ENCODE results near the gene DCAF11. TPM values are rescaled to one million over a fixed set of nuclear protein-coding genes. Genes with fewer than 3 reads are reported as not detected.
A peak's percentile ranks its signal among the peaks of the same experiment; 100 is the strongest.

The DCAF11 gene
- total RNA-seq, 1 experiment from 2014 or later: 48.8 TPM

- Mint-ChIP-seq H3K4me3 (ENCODE audit: unreplicated experiment) (peak overlapping the region; percentile 98), H3K36me3 (ENCODE audit: insufficient read depth, unreplicated experiment) (peaks cover 58% of the 10 kb centered on the region), H3K27ac (ENCODE audit: low read depth, unreplicated experiment) (no peak overlapping the region), H3K9me3 (ENCODE audit: unreplicated experiment) (no peaks in the 10 kb centered on the region), H3K27me3 (ENCODE audit: insufficient read depth, unreplicated experiment) (no peaks in the 10 kb centered on the region), H3K4me1 (ENCODE audit: insufficient read depth, unreplicated experiment) (no peaks in the 10 kb centered on the region)
- intact Hi-C loops (cut with micrococcal nuclease): no loop called here
- TF ChIP-seq CTCF (IDR thresholded peaks at IDR 0.05; ENCODE audit: unreplicated experiment): no peak
- BruUV-seq (replicated peaks): no TSS peak
- DNase-seq (ENCODE audit: unreplicated experiment): no peak
- ChIA-PET POLR2A (interaction anchor here (2.6 to 5.7 kb wide), 3 partner anchors 8 to 34 kb away, joined by 9 to 114 read pairs (median 30); partner anchors contain the start of genes DCAF11, EMC9, IRF9 and NRL), CTCF (interaction anchor here (0.9 to 10.3 kb wide), 2 partner anchors 11 to 34 kb away, joined by 3 to 141 read pairs; partner anchors contain the start of gene IRF9)
Observed at GRCh38 chr14:24149302-24149969, 34.9 kb downstream of the DCAF11 start.

GRCh38 chr14:24150061-24150460, 35.5 kb downstream of the DCAF11 start:
- Mint-ChIP-seq H3K4me3 (ENCODE audit: unreplicated experiment) (no peak overlapping the region), H3K36me3 (ENCODE audit: insufficient read depth, unreplicated experiment) (peaks cover 60% of the 10 kb centered on the region), H3K9me3 (ENCODE audit: unreplicated experiment) (no peaks in the 10 kb centered on the region), H3K27ac (ENCODE audit: low read depth, unreplicated experiment) (no peak overlapping the region), H3K4me1 (ENCODE audit: insufficient read depth, unreplicated experiment) (no peaks in the 10 kb centered on the region), H3K27me3 (ENCODE audit: insufficient read depth, unreplicated experiment) (no peaks in the 10 kb centered on the region)
- DNase-seq (ENCODE audit: unreplicated experiment): no peak
- ChIA-PET CTCF (interaction anchor here (0.7 to 10.3 kb wide), 4 partner anchors 10 to 1815 kb away, joined by 3 to 141 read pairs (median 3); partner anchors contain the start of gene IRF9), POLR2A (interaction anchor here (2.6 to 5.7 kb wide), 3 partner anchors 9 to 35 kb away, joined by 9 to 114 read pairs (median 30); partner anchors contain the start of genes DCAF11, EMC9, IRF9 and NRL)
- BruUV-seq (replicated peaks): no TSS peak
- no peak for TF ChIP-seq CTCF (IDR thresholded peaks at IDR 0.05; ENCODE audit: unreplicated experiment)
- intact Hi-C loops (cut with micrococcal nuclease): no loop called here

- DNase-seq (ENCODE audit: unreplicated experiment): no peak
- H3K27me3 Mint-ChIP-seq (ENCODE audit: insufficient read depth, unreplicated experiment): no peaks in the 10 kb centered on the region
- no peak overlapping the region for H3K27ac Mint-ChIP-seq (ENCODE audit: low read depth, unreplicated experiment)
- peaks cover 60% of the 10 kb centered on the region for H3K36me3 Mint-ChIP-seq (ENCODE audit: insufficient read depth, unreplicated experiment)
- H3K4me1 Mint-ChIP-seq (ENCODE audit: insufficient read depth, unreplicated experiment): no peaks in the 10 kb centered on the region
- intact Hi-C loops (cut with micrococcal nuclease): no loop called here
- TF ChIP-seq CTCF (IDR thresholded peaks at IDR 0.05; ENCODE audit: unreplicated experiment): no peak
- no TSS peak for BruUV-seq (replicated peaks)
- no peak overlapping the region for H3K4me3 Mint-ChIP-seq (ENCODE audit: unreplicated experiment)
- ChIA-PET CTCF (interaction anchor here (0.6 to 10.3 kb wide), 6 partner anchors 10 to 1815 kb away, joined by 3 to 141 read pairs (median 4); partner anchors contain the start of gene IRF9), POLR2A (interaction anchor here (0.6 to 5.7 kb wide), 5 partner anchors 9 to 65 kb away, joined by 3 to 114 read pairs (median 4); partner anchors contain the start of genes DCAF11, EMC9, NRL and PSME1)
- H3K9me3 Mint-ChIP-seq (ENCODE audit: unreplicated experiment): no peaks in the 10 kb centered on the region
Observed at GRCh38 chr14:24150567-24150966, 36.0 kb downstream of the DCAF11 start.

GRCh38 chr14:24150993-24151392, 36.4 kb downstream of the DCAF11 start:
- BruUV-seq (replicated peaks): no TSS peak
- no peak for TF ChIP-seq CTCF (IDR thresholded peaks at IDR 0.05; ENCODE audit: unreplicated experiment)
- H3K9me3 Mint-ChIP-seq (ENCODE audit: unreplicated experiment): no peaks in the 10 kb centered on the region
- H3K36me3 Mint-ChIP-seq (ENCODE audit: insufficient read depth, unreplicated experiment): peaks cover 62% of the 10 kb centered on the region
- POLR2A ChIA-PET: interaction anchor here (0.6 to 2.6 kb wide), 4 partner anchors 10 to 65 kb away, joined by 3 to 9 read pairs (median 4); partner anchors contain the start of genes EMC9 and PSME1
- no peak overlapping the region for H3K4me3 Mint-ChIP-seq (ENCODE audit: unreplicated experiment)
- intact Hi-C loops (cut with micrococcal nuclease): no loop called here
- no peak overlapping the region for H3K27ac Mint-ChIP-seq (ENCODE audit: low read depth, unreplicated experiment)
- no peak for DNase-seq (ENCODE audit: unreplicated experiment)
- no peaks in the 10 kb centered on the region for H3K27me3 Mint-ChIP-seq (ENCODE audit: insufficient read depth, unreplicated experiment)
- no peaks in the 10 kb centered on the region for H3K4me1 Mint-ChIP-seq (ENCODE audit: insufficient read depth, unreplicated experiment)
- CTCF ChIA-PET: interaction anchor here (0.6 to 10.3 kb wide), 7 partner anchors 9 to 591 kb away, joined by 3 to 141 read pairs (median 3); partner anchors contain the start of gene IRF9
